SH-SY5Y (cell line): Measurements from ENCODE around the gene PLPP4.

Source experiments
- GATA2 ChIP-seq: IDR thresholded peaks from 2 replicates; pipeline ENCODE4 v1.6.1; 2011; ENCODE audit warnings: mild to moderate bottlenecking, low read depth, low read length
- GATA3 ChIP-seq: IDR thresholded peaks from 2 replicates; pipeline ENCODE4 v1.6.1; 2011; ENCODE audit warnings: low read depth, mild to moderate bottlenecking, low read length, moderate library complexity

The PLPP4 gene

GRCh38 chr10:120456626-120457430 is at the start of gene PLPP4:
Gene PLPP4, plus strand, starts transcription at chr10:120457227. Its CDS starts 79 bp downstream, at chr10:120457306.
- no peak for TF ChIP-seq GATA3
- no peak for TF ChIP-seq GATA2

- TF ChIP-seq GATA3 = no peak
- no peak for TF ChIP-seq GATA2
Observed at GRCh38 chr10:120409816-120410215, 47.2 kb upstream of the PLPP4 start.

GRCh38 chr10:120414946-120415345 is 42.1 kb upstream of the PLPP4 start:
- TF ChIP-seq GATA3 (no peak), GATA2 (no peak)

- no peak for TF ChIP-seq GATA2
- TF ChIP-seq GATA3 = no peak
Observed at GRCh38 chr10:120415709-120416330, 41.2 kb upstream of the PLPP4 start.

- TF ChIP-seq GATA2 (no peak), GATA3 (no peak)
Observed at GRCh38 chr10:120420421-120420820, 36.6 kb upstream of the PLPP4 start.

GRCh38 chr10:120421250-120421649 is 35.8 kb upstream of the PLPP4 start:
- no peak for TF ChIP-seq GATA3
- TF ChIP-seq GATA2 = no peak

GRCh38 chr10:120422457-120422856 is 34.6 kb upstream of the PLPP4 start:
- TF ChIP-seq GATA3 = no peak
- TF ChIP-seq GATA2 = no peak

GRCh38 chr10:120423431-120424197 is 33.4 kb upstream of the PLPP4 start:
- TF ChIP-seq GATA2 = no peak
- no peak for TF ChIP-seq GATA3

- no peak for TF ChIP-seq GATA2
- TF ChIP-seq GATA3 = no peak
Observed at GRCh38 chr10:120424198-120424464, 32.9 kb upstream of the PLPP4 start.

- TF ChIP-seq GATA2 (no peak), GATA3 (no peak)
Observed at GRCh38 chr10:120426306-120426705, 30.7 kb upstream of the PLPP4 start.

- peak; percentile 58 for TF ChIP-seq GATA2
- TF ChIP-seq GATA3 = peak; percentile 39; the same call in 1 of the 2 replicates
Observed at GRCh38 chr10:120428754-120429153, 28.3 kb upstream of the PLPP4 start.

- TF ChIP-seq GATA3 = no peak
- no peak for TF ChIP-seq GATA2
Observed at GRCh38 chr10:120429395-120429794, 27.6 kb upstream of the PLPP4 start.

GRCh38 chr10:120431251-120431651 is 25.8 kb upstream of the PLPP4 start:
- TF ChIP-seq GATA3 (no peak), GATA2 (no peak)

- TF ChIP-seq GATA3 (no peak), GATA2 (no peak)
Observed at GRCh38 chr10:120432209-120432608, 24.8 kb upstream of the PLPP4 start.
